Lower leg skin (tissue), 3 donors: Measurements from ENCODE around the gene TOMM22.

ENCODE experiments used
- CTCF ChIP-seq, 3 donors: fragments of 450-650 bp; IDR thresholded peaks; one replicate each; pipeline ENCODE4 v1.5.1; 2016; ENCODE audit warnings: antibody characterized with exemption in 3 of 3, mild to moderate bottlenecking in 3 of 3, moderate library complexity in 2 of 3
- POLR2A ChIP-seq, 2 donors: fragments of 450-650 bp; IDR thresholded peaks; one replicate each; pipeline ENCODE4 v1.6.1; 2016 to 2017; ENCODE audit warnings: antibody characterized with exemption in 2 of 2, mild to moderate bottlenecking in 1 of 2, moderate library complexity in 1 of 2

- TF ChIP-seq CTCF (IDR thresholded peaks at IDR 0.05) (no peak), POLR2A (IDR thresholded peaks at IDR 0.05) (no peak)
Measured at GRCh38 chr22:38719196-38719595, 37.4 kb downstream of the TOMM22 start.
